Mesothelial cell of epicardium (in vitro differentiated cells): ENCODE measurements around the gene HES2. TPM values are rescaled to one million over a fixed set of nuclear protein-coding genes. Genes with fewer than 3 reads are reported as not detected.

Experiments used
- DNase-seq, 2 experiments: peaks; one replicate each; pipeline ENCODE4 v3.0.0; 2021; ENCODE audit warnings: low spot score in 2 of 2; ENCODE audit not compliant: unreplicated experiment in 2 of 2
- H3K27ac Mint-ChIP-seq: 2 replicates; pipeline ENCODE4 v1.8.0; 2021; ENCODE audit warnings: mixed read lengths
- H3K27me3 Mint-ChIP-seq: 2 replicates; pipeline ENCODE4 v1.8.0; 2021; ENCODE audit warnings: low read depth, mixed read lengths
- H3K36me3 Mint-ChIP-seq: 2 replicates; pipeline ENCODE4 v1.8.0; 2021; ENCODE audit warnings: mixed read lengths
- H3K4me1 Mint-ChIP-seq: 2 replicates; pipeline ENCODE4 v1.8.0; 2021; ENCODE audit warnings: mixed read lengths
- H3K4me3 Mint-ChIP-seq: 2 replicates; pipeline ENCODE4 v1.8.0; 2021; ENCODE audit warnings: mild to moderate bottlenecking, moderate library complexity, mixed read lengths
- H3K9me3 Mint-ChIP-seq: 2 replicates; pipeline ENCODE4 v1.8.0; 2021; ENCODE audit warnings: mixed read lengths
- total RNA-seq: library from RNA; stranded (reverse); gene quantifications from 3 replicates; pipeline ENCODE4 v1.2.1, GENCODE V29; 2021
- TF ChIP-seq, protein P1 (sequence below): fragments of 200-600 bp; sonication (generic); IDR thresholded peaks from one replicate; pipeline ENCODE4 v1.5.0; 2021; ENCODE audit warnings: antibody characterized with exemption; ENCODE audit not compliant: unreplicated experiment

The HES2 gene
- total RNA-seq, 1 donor from 2014 or later: 0.98 TPM

DNA sequence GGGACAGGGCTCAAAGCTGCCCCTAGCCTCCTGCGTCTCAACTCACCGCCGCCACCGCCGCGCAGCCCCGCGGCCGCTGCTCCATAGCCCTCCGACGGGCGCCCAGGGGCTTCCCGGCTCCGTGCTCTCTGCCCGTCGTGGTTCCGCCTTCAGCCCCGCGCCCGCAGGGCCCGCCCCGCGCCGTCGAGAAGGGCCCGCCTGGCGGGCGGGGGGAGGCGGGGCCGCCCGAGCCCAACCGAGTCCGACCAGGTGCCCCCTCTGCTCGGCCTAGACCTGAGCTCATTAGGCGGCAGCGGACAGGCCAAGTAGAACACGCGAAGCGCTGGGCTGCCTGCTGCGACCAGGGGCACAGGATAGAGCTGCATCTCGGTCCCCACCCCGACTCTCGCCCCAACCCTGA lies 46.3 kb upstream of the HES2 start, which contains the start of gene TNFRSF25:
TSS of gene TNFRSF25 (minus strand) at position 151 of the 400 bp plus-strand sequence. CDS start at position 85, 66 bp downstream.
- Mint-ChIP-seq H3K36me3 (peaks cover 18% of the 10 kb centered on the region), H3K9me3 (no peaks in the 10 kb centered on the region), H3K4me3 (no peak within 1 kb of the TSS), H3K27me3 (peaks cover 4% of the 10 kb centered on the region), H3K4me1 (no peaks in the 10 kb centered on the region), H3K27ac (no peak within 1 kb of the TSS)
- TF ChIP-seq, protein P1, sequence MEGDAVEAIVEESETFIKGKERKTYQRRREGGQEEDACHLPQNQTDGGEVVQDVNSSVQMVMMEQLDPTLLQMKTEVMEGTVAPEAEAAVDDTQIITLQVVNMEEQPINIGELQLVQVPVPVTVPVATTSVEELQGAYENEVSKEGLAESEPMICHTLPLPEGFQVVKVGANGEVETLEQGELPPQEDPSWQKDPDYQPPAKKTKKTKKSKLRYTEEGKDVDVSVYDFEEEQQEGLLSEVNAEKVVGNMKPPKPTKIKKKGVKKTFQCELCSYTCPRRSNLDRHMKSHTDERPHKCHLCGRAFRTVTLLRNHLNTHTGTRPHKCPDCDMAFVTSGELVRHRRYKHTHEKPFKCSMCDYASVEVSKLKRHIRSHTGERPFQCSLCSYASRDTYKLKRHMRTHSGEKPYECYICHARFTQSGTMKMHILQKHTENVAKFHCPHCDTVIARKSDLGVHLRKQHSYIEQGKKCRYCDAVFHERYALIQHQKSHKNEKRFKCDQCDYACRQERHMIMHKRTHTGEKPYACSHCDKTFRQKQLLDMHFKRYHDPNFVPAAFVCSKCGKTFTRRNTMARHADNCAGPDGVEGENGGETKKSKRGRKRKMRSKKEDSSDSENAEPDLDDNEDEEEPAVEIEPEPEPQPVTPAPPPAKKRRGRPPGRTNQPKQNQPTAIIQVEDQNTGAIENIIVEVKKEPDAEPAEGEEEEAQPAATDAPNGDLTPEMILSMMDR: no peak
- DNase-seq: no peak

DNA sequence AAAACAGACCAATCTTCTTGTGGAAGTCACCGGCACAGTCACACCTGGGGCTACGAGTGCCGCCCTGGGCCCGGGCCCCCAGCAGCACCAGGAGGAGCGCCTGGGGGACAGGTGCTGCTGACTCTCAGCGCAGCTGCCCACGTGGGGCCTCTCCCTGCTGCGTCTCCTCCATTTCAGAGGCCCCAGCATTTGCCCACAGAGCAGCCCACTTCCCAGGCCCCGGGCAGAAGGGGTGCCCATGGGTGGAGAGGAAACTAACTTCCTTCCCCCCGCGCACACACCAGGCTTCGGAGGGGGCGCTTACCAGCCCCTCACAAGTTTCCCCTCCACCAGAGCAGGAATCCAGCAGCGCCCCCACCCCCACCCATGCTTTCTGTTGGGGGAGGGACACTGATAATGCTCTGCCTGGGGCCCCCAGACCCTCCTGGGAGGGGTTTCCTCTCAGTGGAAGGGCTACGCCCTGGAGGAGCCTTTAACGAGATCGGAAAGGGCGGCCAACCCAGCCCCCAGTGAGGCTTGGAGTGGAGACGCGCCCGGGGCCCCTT lies 45.8 kb upstream of the HES2 start:
- no peak for DNase-seq
- Mint-ChIP-seq H3K4me3 (no peak overlapping the region), H3K27ac (no peak overlapping the region), H3K4me1 (no peaks in the 10 kb centered on the region), H3K27me3 (peaks cover 4% of the 10 kb centered on the region), H3K9me3 (no peaks in the 10 kb centered on the region), H3K36me3 (peaks cover 18% of the 10 kb centered on the region)
- TF ChIP-seq, protein P1: no peak

DNA sequence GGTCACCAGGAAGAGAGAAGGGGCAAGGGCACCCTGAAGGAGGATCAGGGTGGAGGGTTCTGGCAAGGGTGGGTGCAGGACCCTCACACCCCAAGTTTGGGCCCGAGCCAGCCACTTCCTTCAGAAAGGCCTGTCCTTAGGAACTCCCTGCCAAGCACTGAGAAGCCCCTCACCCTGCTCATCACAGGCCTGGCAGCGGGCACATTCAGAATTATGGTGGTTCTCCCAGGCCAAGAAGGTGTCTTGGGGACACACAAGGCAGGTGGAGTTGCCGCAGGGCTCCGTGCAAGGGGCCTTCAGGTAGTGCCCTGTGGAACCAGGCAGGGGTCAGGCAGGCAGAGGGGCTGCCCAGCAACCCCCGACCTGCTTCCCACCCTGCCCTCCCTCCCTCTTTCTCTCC lies 45.2 kb upstream of the HES2 start:
- Mint-ChIP-seq H3K36me3 (peaks cover 18% of the 10 kb centered on the region), H3K27me3 (peaks cover 4% of the 10 kb centered on the region), H3K4me1 (peaks cover 4% of the 10 kb centered on the region), H3K27ac (no peak overlapping the region), H3K4me3 (no peak overlapping the region), H3K9me3 (no peaks in the 10 kb centered on the region)
- DNase-seq: no peak
- TF ChIP-seq, protein P1: no peak

DNA sequence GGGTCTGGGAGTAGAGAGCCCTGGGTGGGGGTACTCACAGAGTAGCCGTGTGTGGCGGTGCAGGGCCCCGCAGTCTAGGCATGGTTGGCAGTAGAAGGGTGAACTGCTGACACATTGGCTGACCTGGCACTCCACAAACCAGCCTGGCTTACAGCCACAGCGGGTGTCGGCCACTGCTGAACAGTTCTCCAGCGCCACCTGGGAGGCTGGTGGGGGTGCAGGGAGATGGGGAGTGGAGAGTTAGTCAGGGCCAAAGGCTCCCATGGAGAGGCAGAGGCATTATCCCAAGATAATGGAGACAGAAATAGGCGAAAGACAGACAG lies 44.8 kb upstream of the HES2 start:
- Mint-ChIP-seq H3K27ac (no peak overlapping the region), H3K4me3 (no peak overlapping the region)

DNA sequence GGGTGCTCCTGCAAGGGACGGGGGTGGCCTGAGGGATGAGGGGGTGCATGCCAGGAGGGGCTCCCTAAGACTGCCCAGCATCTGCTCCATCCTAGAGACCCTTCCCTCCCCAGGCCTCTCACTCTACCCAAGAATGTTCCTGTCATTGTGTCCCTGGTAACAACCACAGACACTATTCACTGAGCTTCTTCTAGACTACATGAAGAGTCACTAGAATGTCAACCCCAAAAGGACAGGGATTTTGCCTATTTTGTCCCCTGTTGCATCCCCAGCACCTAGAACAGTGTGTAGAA lies 43.3 kb upstream of the HES2 start:
- H3K36me3 Mint-ChIP-seq: peaks cover 15% of the 10 kb centered on the region
- TF ChIP-seq, protein P1: no peak
- H3K27ac Mint-ChIP-seq: no peak overlapping the region
- peaks cover 4% of the 10 kb centered on the region for H3K27me3 Mint-ChIP-seq
- peaks cover 9% of the 10 kb centered on the region for H3K4me1 Mint-ChIP-seq
- H3K4me3 Mint-ChIP-seq: no peak overlapping the region
- H3K9me3 Mint-ChIP-seq: no peaks in the 10 kb centered on the region
- no peak for DNase-seq

More for the DNA sequence above, 44.8 kb upstream of the HES2 start:
- DNase-seq: no peak
- Mint-ChIP-seq H3K4me1 (peaks cover 7% of the 10 kb centered on the region), H3K9me3 (no peaks in the 10 kb centered on the region), H3K27me3 (peaks cover 4% of the 10 kb centered on the region), H3K36me3 (peaks cover 18% of the 10 kb centered on the region)
- TF ChIP-seq, protein P1: no peak

DNA sequence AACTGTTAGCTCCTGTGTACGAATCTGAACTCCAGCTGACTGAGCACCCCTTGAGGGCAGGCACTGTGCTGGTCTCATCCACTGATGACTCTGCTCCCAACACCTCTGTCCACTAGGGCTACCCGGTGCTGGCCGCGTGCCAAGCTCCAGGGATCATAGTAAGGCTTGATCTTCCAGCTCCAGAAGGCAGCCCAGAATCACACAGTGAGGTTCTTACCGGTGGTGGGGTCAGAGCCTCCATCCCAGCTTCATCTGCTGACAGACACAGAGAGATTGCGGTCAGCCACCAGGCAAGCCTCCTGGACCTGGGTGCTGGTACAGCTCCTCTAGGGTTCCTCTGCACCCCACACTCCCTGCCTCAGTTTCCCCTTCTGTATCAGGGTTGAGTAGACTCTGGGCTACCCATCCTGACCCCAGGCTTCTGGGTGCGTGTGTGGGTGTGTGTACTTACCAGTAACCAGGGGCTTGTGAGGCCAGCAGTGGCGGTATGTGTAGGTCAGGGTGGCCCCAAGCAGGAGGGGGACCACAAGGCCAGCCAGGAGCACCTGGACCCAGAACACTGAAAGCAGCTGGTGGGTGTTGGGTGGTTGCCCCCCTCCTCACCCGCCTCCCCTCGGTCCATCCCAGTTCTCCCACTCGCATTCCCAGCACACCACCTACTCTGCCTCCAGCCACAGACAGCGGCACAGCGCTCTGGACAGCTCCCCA lies 42.8 kb upstream of the HES2 start:
- TF ChIP-seq, protein P1: no peak
- no peak overlapping the region for H3K27ac Mint-ChIP-seq
- peaks cover 9% of the 10 kb centered on the region for H3K4me1 Mint-ChIP-seq
- no peak overlapping the region for H3K4me3 Mint-ChIP-seq
- peaks cover 4% of the 10 kb centered on the region for H3K27me3 Mint-ChIP-seq
- no peaks in the 10 kb centered on the region for H3K9me3 Mint-ChIP-seq
- no peak for DNase-seq
- H3K36me3 Mint-ChIP-seq: peaks cover 14% of the 10 kb centered on the region
